GM21526 (cell line): ENCODE results near the gene MRPL21.
"Not testable (repeated sequence)": the region's sequence is repeated elsewhere in the genome, so short reads cannot be mapped to it uniquely, and the experiment has no call there.

Source experiments
- ATAC-seq: cut with Tn5 transposase; IDR thresholded peaks from one replicate; pipeline ENCODE4 v1.9.1; 2021; ENCODE audit warnings: moderate library complexity; ENCODE audit not compliant: unreplicated experiment, low FRiP score

MRPL21 gene

GRCh38 chr11:68878022-68878421 is 25.6 kb downstream of the MRPL21 start:
- no peak for ATAC-seq

GRCh38 chr11:68872216-68873003 is 31.2 kb downstream of the MRPL21 start:
- ATAC-seq = no peak

- ATAC-seq = no peak
Observed at GRCh38 chr11:68870470-68870869, 33.2 kb downstream of the MRPL21 start.

GRCh38 chr11:68868221-68868835 is 35.3 kb downstream of the MRPL21 start:
- ATAC-seq = no peak

DNA sequence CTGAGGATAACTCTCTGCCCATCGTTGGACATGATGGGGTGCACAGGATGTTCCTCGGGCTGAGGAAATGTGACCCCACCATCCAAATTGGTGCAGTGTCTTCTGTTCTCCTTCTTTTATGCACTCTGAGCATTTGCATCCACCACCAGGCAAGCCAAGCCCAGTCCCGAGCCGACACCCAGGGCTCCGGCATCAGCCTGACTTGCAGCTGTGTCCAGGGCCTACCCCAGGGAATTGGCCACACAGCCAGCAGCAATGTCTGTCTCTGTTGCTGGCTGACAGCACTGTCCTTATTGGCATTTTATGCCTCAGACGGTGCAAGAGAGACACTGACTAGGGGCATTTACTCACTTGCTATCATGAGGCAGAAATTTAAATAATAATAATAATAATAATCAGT is 36.6 kb downstream of the MRPL21 start:
- no peak for ATAC-seq

DNA sequence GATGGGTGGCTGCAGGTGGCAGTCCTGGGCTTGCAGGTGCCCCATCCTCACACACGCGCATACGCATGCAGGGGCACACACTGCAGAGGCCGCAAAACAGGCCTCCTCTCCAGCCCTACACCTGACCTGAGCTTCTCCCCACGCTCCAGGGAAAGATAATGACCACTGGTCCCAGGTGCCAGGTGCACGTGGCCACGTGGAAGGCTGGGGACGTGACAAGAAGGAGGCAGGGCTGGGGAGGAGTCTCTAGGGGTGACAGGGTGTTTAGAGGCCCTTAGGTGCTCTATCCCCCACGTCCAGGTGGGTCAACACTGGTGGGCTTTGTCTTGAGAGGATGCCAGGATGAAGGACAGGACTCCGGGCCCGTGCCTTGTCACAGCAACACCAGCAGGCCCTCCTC is 38.4 kb downstream of the MRPL21 start:
- no peak for ATAC-seq

- no peak for ATAC-seq
Observed at GRCh38 chr11:68863553-68864265, 39.9 kb downstream of the MRPL21 start.

- ATAC-seq = no peak
Observed at GRCh38 chr11:68862421-68862820, 41.2 kb downstream of the MRPL21 start.

- ATAC-seq = no peak
Observed at GRCh38 chr11:68859123-68859522, 44.5 kb downstream of the MRPL21 start.

GRCh38 chr11:68857037-68857586 is 46.5 kb downstream of the MRPL21 start:
- ATAC-seq = no peak

DNA sequence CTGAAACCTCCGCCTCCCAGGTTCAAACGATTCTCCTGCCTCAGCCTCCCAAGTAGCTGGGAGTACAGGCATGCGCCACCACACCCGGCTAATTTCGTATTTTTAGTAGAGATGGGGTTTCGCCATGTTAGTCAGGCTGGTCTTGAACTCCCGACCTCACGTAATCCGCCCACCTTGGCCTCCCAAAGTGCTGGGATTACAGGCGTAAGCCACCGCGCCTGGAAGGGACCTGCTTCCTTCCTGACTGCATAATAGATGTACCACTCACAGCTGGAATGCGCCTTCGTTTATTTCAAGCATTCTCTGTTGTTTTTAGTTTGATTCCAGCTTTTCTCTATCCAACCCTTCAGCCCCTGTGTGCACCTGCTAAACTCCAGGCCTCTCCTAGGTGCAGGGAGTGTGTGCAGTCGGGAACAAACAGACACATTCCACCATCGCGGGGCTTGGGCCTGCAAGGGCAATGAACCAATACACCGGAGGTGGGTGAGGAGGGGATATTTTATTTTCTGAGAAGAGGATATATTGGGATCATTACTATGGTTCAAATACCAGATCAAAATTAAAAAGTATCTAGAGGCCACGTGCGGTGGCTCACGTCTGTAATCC is 47.1 kb downstream of the MRPL21 start:
- not testable (repeated sequence) for ATAC-seq

- ATAC-seq = no peak
Observed at GRCh38 chr11:68855205-68855981, 48.2 kb downstream of the MRPL21 start.

DNA sequence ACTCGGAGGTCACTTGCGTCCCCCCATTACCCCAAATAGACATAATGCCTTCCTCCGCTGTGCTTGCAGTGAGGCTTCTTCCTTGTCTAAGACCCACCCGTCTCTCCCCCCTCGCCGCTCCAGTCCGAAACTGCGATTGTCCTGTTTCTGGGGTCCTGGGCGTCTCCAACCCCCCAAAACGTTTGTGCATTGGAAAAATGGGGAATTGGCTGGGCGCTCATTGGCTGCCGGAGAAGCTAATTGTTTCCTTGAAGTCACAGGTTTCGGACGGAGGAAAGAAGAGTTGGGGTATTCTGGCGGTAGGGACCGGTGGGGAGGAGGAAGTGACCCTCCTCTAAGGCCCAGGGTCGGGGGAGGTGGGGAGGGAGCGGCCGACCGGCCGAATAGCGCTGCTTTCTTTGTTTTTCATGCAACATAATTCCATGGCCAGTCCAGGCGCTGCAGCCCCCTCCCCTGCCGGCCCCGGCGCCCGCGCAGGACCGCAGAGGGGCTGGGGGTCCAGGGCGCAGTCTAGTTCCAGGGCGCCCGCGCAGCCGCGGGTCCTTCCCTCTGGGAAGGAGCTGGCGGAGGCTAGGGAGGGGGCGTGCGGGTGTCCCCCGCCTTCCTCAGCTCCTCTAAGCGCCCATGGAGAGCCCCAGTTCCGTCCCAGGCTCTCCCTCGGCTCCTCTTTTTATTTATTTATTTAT is 49.2 kb downstream of the MRPL21 start:
- ATAC-seq = no peak

- no peak for ATAC-seq
Observed at GRCh38 chr11:68852628-68853027, 51.0 kb downstream of the MRPL21 start.

GRCh38 chr11:68848429-68848828 is 55.2 kb downstream of the MRPL21 start:
- no peak for ATAC-seq

GRCh38 chr11:68847395-68847794 is 56.2 kb downstream of the MRPL21 start:
- no peak for ATAC-seq

DNA sequence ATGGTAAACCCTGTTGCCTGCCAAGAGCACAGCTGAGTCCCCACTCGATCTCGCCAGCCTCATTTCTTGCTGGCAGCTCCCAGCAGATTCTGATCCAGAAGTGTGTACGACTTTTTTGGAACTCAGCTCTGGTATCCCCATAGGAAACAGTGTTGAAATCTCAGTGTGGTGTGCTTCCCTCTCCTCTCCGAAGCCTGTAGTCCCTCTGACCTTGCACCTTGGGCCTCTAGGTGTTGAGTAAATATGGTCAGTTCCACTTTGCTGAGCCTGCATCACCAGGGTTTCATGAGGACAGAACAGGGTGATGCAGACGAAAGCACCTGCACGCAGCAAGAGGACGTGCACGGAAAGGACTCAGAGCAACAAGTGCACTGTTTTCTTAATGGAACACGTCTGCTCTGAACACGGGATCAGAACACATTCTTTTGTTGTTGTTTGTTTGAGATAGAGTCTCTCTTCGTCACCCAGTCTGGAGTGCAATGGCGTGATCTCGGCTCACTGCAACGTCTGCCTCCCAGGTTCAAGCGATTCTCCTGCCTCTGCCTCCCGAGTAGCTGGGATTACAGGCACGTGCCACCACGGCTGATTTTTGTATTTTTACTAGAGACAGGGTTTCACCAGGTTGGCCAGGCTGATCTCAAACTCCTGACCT is 58.2 kb downstream of the MRPL21 start:
- no peak for ATAC-seq

DNA sequence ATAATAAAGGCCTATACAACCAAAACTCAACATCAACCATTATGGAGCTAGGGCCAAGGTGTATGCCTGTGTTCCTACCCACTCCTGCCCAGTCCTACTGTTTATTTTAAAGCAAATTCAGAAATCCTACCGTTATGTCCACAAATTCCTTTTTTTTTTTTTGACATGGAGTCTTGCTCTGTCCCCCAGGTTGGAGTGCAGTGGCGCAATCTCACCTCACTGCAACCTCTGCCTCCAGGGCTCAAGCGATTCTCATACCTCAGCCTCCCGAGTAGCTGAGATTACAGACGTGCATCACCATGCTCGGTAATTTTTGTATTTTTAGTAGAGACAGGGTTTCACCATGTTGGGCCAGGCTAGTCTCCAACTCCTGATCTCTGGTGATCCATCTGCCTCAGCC is 58.8 kb downstream of the MRPL21 start:
- no peak for ATAC-seq

GRCh38 chr11:68844376-68844775 is 59.3 kb downstream of the MRPL21 start:
- no peak for ATAC-seq
